GM21825 (cell line): ENCODE measurements around the gene AJM1.
"Not testable (repeated sequence)": the region's sequence is repeated elsewhere in the genome, so short reads cannot be mapped to it uniquely, and the experiment has no call there.

Experiments
- ATAC-seq: cut with Tn5 transposase; IDR thresholded peaks from one replicate; pipeline ENCODE4 v1.9.1; 2021; ENCODE audit warnings: mild to moderate bottlenecking, moderate library complexity; ENCODE audit not compliant: unreplicated experiment

Gene AJM1

GRCh38 chr9:136866898-136867421 lies 24.7 kb downstream of the AJM1 start:
- not testable (repeated sequence) for ATAC-seq

DNA sequence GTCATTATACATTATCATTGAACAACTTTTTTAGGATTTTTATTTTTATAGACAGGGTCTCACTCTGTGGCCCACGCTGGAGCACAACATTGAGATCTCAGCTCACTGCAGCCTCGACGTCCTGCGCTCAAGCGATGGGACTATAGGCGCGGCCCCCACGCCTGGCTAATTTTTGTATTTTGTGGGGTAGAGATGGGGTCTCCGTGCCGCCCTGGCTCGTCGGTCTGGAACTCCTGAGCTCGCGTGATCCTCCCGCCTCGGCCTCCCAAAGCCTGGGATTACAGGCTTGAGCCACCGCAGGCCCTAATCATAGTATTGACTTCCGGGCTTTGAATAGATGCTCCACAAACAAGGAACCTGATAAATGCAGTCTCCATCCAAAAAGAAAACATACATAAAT lies 25.2 kb downstream of the AJM1 start:
- no peak for ATAC-seq

DNA sequence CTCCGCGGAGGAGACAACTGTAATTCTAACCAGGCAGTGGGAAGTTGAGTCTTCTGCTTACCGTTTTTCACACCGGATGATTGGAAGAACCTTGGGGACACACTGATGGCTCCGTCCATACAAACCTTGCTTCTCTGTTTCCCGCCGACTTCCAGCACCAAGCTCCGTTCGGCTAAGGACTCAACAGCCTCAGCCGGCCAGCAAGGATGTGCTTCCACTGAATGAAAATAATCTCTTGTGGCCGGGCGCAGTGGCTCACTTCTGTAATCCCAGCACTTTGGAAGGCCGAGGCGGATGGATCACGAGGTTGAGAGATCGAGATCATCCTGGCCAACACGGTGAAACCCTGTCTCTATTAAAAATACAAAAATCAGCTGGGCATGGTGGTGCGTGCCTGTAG lies 25.6 kb downstream of the AJM1 start:
- no peak for ATAC-seq

- ATAC-seq: no peak
Measured at GRCh38 chr9:136868644-136869043, 26.4 kb downstream of the AJM1 start.

GRCh38 chr9:136869611-136870010 lies 27.3 kb downstream of the AJM1 start:
- not testable (repeated sequence) for ATAC-seq

GRCh38 chr9:136875155-136875554 lies 32.9 kb downstream of the AJM1 start:
- no peak for ATAC-seq

DNA sequence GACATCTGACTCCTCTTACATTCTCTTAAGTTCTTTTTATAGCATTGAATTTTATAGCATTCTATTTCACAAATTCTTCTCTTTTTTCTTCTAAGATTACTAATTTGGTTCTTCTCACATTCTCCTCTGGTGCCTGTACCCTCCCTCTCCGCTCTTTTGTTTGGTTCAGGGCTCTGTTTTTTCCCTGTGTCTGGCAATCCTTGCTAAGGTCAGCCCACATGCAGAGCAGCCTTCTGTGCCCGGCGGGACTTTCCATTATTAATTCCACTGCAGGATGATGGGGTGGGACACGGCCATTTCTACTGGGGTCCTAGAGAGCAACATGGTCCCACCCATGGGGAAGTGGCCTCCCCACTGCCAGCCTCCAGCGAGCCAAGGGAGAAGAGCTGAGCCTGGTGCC lies 34.2 kb downstream of the AJM1 start:
- ATAC-seq: no peak

DNA sequence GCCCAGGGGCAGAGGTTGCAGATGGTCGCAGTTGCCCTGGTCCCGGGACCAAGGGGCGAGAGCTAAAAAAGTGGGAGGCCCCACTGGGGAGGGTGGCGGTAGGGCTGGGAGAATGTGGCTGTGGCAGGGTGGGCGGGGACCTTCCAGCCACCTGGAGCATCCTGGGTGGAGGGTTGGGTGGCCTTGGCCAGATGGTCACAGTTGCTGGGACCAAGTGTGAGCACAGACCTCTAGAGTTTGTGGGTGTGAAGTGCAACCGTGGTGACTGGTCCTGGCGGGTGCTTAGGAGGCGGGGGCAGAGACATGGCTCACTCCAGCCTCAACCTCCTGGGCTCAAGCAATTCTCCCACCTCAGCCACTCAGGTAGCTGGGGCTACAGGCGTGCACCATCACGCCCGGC lies 38.4 kb downstream of the AJM1 start:
- ATAC-seq: no peak

DNA sequence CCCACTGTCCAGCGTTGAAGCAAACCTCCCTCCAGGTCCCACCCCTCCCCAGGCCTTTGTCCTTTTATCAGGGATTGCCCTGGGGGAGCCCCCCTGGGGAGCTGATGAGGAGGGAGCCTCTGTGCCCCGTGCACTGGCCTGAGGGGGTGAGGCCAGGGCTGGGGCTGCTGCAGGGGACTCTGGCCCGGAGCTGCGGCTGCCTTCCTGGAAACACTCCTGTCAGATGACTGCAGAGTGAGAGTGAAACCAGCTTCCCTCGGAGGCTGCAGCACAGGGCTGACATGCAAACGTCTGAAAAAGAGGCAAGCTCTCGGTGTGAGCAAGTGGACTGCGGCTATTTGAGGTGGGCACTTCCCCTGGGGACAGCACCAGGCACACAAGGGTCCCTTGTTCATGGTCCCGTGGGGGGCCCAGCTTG lies 39.4 kb downstream of the AJM1 start:
- peak; percentile 30 for ATAC-seq

- ATAC-seq: peak; percentile 36
Measured at GRCh38 chr9:136882109-136882946, 40.0 kb downstream of the AJM1 start.

- not testable (repeated sequence) for ATAC-seq
Measured at GRCh38 chr9:136882947-136883283, 40.6 kb downstream of the AJM1 start.

DNA sequence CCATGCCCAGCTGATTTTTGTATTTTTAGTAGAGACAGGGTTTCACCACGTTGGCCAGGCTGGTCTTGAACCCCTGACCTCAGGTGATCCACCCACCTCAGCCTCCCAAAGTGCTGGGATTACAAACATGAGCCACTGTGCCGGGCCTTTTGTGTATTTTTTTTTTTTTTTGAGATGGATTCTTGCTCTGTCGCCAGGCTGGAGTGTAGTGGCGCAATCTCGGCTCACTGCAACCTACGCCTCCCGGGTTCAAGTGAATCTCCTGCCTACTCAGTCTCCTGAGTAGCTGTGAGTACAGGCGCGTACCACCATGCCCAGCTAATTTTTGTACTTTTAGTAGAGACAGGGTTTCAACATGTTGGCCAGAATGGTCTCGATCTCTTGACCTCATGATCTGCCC lies 41.4 kb downstream of the AJM1 start:
- ATAC-seq: not testable (repeated sequence)

GRCh38 chr9:136885950-136886578 lies 43.8 kb downstream of the AJM1 start, which contains the start of gene TRAF2:
Gene TRAF2 (plus strand): TSS chr9:136886516. CDS start chr9:136898741, 12,225 bp downstream.
- ATAC-seq: peak; percentile 72

DNA sequence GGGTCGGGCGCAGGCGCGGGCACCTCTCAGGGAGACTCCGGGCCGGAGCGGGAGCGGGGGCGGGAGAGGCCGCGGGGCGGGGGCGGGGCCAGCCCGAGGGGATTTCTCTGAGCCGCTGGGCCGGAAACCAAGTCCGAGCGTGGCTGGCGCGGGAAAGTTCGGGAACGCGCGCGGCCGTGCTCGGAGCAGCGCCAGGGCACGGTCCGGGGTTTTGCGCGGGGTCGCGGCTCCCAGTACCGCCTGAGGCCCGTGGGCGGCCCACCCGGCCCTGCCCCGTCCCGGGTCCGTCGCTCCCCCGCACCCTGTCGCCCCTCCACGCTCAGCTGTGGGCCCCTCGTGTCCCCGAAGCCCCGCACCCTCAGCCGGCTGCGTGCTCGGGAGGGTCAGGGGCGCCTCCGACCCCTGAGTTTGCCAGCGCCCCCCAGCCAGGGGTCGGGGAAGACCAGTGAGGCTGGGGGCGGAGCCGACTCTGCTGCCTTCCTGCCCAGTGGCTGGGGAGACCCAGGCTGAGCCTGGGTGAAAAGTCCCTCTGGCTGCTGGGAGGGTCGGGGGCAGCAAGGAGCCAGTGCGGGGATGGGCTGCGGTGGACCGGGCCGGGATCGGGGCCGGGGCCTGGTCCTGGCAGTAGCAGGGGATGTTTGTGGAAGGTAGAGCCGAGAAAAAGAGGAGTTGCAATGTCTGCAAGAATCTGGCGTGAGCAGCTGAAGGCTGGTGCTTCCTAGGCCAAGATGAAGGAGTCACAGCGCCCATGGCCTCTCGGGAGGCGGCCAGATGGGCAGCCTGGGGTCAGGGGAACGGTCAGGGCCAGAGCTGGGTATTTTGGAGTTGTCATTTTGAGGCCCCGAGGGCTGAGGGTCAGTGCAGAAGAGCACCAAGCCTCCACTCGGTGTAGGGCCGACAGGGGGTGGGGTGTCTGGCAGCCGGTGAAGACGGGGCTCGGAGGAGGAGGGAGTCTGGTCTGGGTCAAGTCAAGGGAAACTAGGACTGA lies 44.6 kb downstream of the AJM1 start:
- ATAC-seq: peak; percentile 17

- ATAC-seq: no peak
Measured at GRCh38 chr9:136888454-136888853, 46.2 kb downstream of the AJM1 start.

DNA sequence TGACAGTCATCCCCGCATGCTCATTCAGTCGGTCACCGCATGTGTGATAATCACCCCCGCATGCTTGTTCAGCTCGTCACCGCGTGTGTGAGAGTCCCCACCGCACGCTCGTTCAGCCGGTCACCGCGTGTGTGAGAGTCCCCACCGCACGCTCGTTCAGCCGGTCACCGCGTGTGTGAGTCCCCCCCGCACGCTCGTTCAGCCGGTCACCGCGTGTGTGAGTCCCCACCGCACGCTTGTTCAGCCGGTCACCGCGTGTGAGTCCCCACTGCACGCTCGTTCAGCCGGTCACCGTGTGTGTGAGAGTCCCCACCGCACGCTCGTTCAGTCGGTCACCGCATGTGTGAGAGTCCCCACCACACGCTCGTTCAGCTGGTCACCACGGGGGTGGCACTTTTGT lies 47.6 kb downstream of the AJM1 start:
- no peak for ATAC-seq

DNA sequence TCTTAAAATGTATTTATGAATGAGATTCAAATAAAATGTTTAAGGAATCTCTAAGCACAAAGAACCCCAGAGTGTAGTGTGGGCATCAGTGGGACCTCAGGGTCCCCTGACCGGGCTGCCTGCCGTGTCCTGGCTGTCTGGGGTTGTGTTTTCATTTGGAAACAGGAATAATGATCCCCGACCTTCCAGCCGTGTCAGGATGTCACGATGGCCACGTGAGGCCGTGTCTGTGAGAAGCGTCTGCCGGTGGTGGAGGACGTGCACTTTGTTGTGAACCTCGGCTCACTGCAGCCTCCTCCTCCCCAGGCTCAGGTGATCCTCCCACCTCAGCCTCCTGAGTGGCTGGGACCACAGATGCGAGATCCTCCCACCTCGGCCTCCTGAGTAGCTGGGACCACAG lies 48.4 kb downstream of the AJM1 start:
- no peak for ATAC-seq
